Measurements from ENCODE around the gene DHX16. TPM values are rescaled to one million over a fixed set of nuclear protein-coding genes. Genes with fewer than 3 reads are reported as not detected.

The DHX16 gene
- total and polyA plus RNA-seq, 9 of the 15 experiments (the other 6 are each of a cell fraction or from before 2014, with no cell fraction given): 14.6 to 66.1 (median 47.5) TPM

- TF ChIP-seq ZBTB40 (IDR thresholded peaks at IDR 0.05) (no peak), ZBTB40 (CRISPR knock-in tag; IDR thresholded peaks at IDR 0.05) (no peak), STAT5A (IDR thresholded peaks at IDR 0.05; ENCODE audit: borderline replicate concordance, low read length) (no peak), ZNF444 (CRISPR knock-in tag; IDR thresholded peaks at IDR 0.05) (0 out of 2 replicates have a peak, but pooled peaks have one; percentile 2), HMBOX1 (IDR thresholded peaks at IDR 0.05) (peak; percentile 87), ZNF436 (CRISPR knock-in tag; IDR thresholded peaks at IDR 0.05) (peak; percentile 59; the same call in 1 of the 2 replicates), ELF2 (CRISPR knock-in tag; IDR thresholded peaks at IDR 0.05) (peak; percentile 5; the same call in 1 of the 2 replicates), ZKSCAN8 (CRISPR knock-in tag; IDR thresholded peaks at IDR 0.05) (peak; percentile 74), KAT7 (CRISPR knock-in tag; IDR thresholded peaks at IDR 0.05; ENCODE audit: borderline replicate concordance) (0 out of 2 replicates have a peak, but pooled peaks have one; percentile 87), THAP12 (CRISPR knock-in tag; IDR thresholded peaks at IDR 0.05) (peak; percentile 28; the same call in 1 of the 2 replicates), ZNF740 (CRISPR knock-in tag; IDR thresholded peaks at IDR 0.05) (no peak), ZNF740 (tag; IDR thresholded peaks at IDR 0.05) (peak in 1 of 2 experiments; percentile 84; a peak in 3 of 4 replicates), TCF3 (CRISPR knock-in tag; IDR thresholded peaks at IDR 0.05) (no peak; the same call in 1 of the 2 replicates)
These were observed 56.6 kb downstream of the DHX16 start (continued) for GRCh38 chr6:30615958-30616810.

Measured in K562 (cell line).